Activated naive CD8-positive, alpha-beta T cell treated with anti-CD3 and anti-CD28 coated beads, Interleukin-2, amount 50 U/mL, for 24 hours (primary cell): Measurements from ENCODE around the gene FBXO21.
"Not testable (repeated sequence)": the region's sequence is repeated elsewhere in the genome, so short reads cannot be mapped to it uniquely, and the experiment has no call there.

Experiments used
- ATAC-seq: fragments of 150-1000 bp; cut with Tn5 transposase; one replicate; pipeline ENCODE4 v1.10.0; 2021
- DNase-seq: peaks from one replicate; pipeline ENCODE4 v3.0.0; 2021
- H3K27ac Mint-ChIP-seq: one replicate; pipeline ENCODE4 v1.8.0; 2021; ENCODE audit warnings: mild to moderate bottlenecking, mixed read lengths
- H3K27me3 Mint-ChIP-seq: one replicate; pipeline ENCODE4 v1.8.0; 2021; ENCODE audit warnings: mixed read lengths
- H3K36me3 Mint-ChIP-seq: one replicate; pipeline ENCODE4 v1.8.0; 2021; ENCODE audit warnings: low read depth, mixed read lengths
- H3K4me1 Mint-ChIP-seq: one replicate; pipeline ENCODE4 v1.8.0; 2021; ENCODE audit warnings: mixed read lengths
- H3K4me3 Mint-ChIP-seq: one replicate; pipeline ENCODE4 v1.8.0; 2021; ENCODE audit warnings: mild to moderate bottlenecking, moderate library complexity, mixed read lengths
- H3K9me3 Mint-ChIP-seq: one replicate; pipeline ENCODE4 v1.8.0; 2021; ENCODE audit warnings: mixed read lengths

FBXO21 gene, protein sequence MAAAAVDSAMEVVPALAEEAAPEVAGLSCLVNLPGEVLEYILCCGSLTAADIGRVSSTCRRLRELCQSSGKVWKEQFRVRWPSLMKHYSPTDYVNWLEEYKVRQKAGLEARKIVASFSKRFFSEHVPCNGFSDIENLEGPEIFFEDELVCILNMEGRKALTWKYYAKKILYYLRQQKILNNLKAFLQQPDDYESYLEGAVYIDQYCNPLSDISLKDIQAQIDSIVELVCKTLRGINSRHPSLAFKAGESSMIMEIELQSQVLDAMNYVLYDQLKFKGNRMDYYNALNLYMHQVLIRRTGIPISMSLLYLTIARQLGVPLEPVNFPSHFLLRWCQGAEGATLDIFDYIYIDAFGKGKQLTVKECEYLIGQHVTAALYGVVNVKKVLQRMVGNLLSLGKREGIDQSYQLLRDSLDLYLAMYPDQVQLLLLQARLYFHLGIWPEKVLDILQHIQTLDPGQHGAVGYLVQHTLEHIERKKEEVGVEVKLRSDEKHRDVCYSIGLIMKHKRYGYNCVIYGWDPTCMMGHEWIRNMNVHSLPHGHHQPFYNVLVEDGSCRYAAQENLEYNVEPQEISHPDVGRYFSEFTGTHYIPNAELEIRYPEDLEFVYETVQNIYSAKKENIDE

DNA sequence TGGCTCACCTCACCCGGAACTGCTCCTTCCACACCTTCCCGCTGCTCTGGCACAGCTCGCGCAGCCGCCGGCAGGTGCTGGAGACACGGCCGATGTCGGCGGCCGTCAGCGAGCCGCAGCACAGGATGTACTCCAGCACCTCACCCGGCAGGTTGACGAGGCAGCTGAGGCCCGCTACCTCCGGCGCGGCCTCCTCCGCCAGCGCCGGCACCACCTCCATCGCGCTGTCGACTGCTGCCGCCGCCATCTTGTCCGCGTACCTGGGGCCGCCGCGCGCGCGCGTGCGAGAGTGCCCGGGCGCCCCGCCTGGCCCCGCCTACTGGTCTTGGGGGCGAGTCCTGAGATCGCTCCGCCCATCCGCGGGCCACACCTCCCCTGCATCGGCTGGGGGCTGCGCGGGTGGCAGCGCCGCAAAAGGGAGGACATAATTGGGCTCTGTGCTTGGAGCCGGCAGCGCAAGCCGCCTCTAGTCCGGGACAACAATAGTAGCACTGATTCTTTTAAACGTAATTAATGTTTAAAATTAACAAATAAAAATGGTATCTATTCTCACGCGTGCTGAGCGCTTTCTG is at the start of gene FBXO21:
TSS of gene FBXO21 (minus strand) at position 261 of the 572 bp plus-strand sequence. CDS start at position 247, 14 bp downstream.
- peaks cover 20% of the 10 kb centered on the region for H3K36me3 Mint-ChIP-seq
- H3K4me3 Mint-ChIP-seq = peak within 1 kb of the TSS; percentile 94
- H3K9me3 Mint-ChIP-seq = peaks cover 7% of the 10 kb centered on the region
- H3K27ac Mint-ChIP-seq = peak within 1 kb of the TSS; percentile 80
- H3K4me1 Mint-ChIP-seq = peaks cover 26% of the 10 kb centered on the region
- peaks cover 10% of the 10 kb centered on the region for H3K27me3 Mint-ChIP-seq
- ATAC-seq (peak; percentile 96), DNase-seq (peak; percentile 96)

DNA sequence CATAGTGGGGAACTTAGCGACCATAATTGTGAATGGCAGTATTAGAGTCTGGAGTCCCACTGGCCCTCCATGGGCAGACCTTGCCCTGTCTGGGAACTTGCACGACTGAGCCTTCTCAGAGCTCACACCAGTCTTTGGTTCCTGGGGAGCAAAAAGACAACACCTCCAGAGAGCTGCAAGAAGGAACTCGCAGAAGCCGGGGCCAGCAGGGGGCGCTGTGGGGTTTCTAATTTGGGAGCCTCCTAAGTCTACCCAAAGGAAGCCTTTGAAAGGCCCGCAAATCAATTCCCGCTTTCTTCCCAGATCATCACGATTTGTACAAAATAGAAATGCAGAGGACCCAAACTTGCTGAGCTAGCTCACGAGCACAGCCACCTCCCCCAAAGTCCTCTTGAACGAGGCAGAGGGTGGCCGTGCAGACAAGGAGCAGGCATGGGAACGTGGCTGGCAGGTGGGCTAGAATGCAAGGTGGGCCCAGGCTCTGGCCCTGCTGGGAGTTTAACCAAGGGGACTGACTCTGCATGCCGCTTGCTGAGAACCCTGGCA is 46.3 kb upstream of the FBXO21 start:
- no peaks in the 10 kb centered on the region for H3K9me3 Mint-ChIP-seq
- H3K27me3 Mint-ChIP-seq = peaks cover 10% of the 10 kb centered on the region
- ATAC-seq (no peak), DNase-seq (peak; percentile 89)
- no peak overlapping the region for H3K4me3 Mint-ChIP-seq
- H3K27ac Mint-ChIP-seq = no peak overlapping the region
- no peaks in the 10 kb centered on the region for H3K36me3 Mint-ChIP-seq
- H3K4me1 Mint-ChIP-seq = no peaks in the 10 kb centered on the region

DNA sequence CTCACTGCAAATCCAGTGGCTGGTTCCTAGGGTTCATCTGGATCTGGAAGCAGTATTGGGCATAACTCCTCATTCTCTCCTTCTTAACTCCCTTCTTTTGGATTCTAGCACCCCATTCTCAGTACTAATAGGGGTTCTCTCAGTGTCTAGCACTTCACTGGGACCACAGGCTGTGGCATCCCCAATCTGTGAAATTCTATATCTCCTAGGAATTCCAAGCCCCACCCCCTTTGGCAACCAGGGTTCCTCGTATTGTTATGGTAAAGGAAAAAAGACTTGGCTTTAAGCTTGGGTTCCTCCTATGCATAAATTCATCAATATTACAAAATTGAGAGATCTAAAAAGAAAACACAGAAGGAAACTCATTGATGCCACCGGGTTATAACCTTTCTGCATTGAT is 45.0 kb upstream of the FBXO21 start:
- Mint-ChIP-seq H3K4me3 (no peak overlapping the region), H3K36me3 (no peaks in the 10 kb centered on the region), H3K27ac (no peak overlapping the region), H3K9me3 (no peaks in the 10 kb centered on the region), H3K4me1 (no peaks in the 10 kb centered on the region), H3K27me3 (peaks cover 15% of the 10 kb centered on the region)
- no peak for ATAC-seq
- DNase-seq = no peak

DNA sequence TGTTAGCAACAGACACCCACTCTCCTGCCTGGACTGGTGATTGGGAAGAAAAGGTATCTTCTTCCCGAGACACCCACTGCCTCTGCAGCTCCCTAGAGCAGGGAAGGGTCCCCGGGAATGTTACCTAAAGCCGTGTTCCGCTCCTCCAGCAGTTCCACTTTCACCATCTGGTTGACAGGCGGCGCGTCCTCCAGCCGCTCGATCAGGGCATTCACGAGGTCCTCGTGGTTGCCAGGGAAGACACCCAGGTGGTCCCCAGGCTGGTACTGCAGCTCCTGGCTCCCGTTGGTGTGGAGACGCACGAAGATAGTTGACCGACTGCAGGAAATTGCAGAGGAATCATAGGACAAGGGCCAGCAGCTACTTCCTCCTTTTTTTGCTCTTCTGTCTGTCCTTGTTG is 44.2 kb upstream of the FBXO21 start:
- DNase-seq (no peak), ATAC-seq (no peak)
- H3K27ac Mint-ChIP-seq = no peak overlapping the region
- H3K4me1 Mint-ChIP-seq = no peaks in the 10 kb centered on the region
- H3K9me3 Mint-ChIP-seq = no peaks in the 10 kb centered on the region
- H3K4me3 Mint-ChIP-seq = no peak overlapping the region
- peaks cover 15% of the 10 kb centered on the region for H3K27me3 Mint-ChIP-seq
- H3K36me3 Mint-ChIP-seq = no peaks in the 10 kb centered on the region

DNA sequence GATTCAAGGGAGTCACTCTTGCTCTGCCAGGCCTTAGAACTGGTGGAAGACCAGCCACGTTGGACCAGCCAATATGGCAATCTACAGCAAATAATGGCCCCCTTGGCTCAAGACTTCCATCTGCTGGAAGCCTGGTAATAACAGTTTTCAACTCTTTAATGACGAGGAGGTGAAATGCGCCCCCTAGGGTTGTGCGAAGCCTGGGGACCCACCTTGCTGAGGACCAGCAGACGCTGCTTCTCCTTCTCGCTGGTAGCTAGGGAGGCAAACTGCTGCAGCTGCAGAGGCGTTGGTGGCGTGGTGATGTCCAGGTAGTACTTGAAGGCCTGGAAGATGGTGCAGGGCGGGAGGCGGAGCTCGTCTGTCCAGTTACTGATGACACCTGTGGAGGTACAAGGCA is 41.5 kb upstream of the FBXO21 start:
- DNase-seq (no peak), ATAC-seq (no peak)
- H3K4me1 Mint-ChIP-seq = no peaks in the 10 kb centered on the region
- H3K4me3 Mint-ChIP-seq = no peak overlapping the region
- H3K27ac Mint-ChIP-seq = no peak overlapping the region
- peaks cover 15% of the 10 kb centered on the region for H3K27me3 Mint-ChIP-seq
- H3K36me3 Mint-ChIP-seq = no peaks in the 10 kb centered on the region
- H3K9me3 Mint-ChIP-seq = no peaks in the 10 kb centered on the region

DNA sequence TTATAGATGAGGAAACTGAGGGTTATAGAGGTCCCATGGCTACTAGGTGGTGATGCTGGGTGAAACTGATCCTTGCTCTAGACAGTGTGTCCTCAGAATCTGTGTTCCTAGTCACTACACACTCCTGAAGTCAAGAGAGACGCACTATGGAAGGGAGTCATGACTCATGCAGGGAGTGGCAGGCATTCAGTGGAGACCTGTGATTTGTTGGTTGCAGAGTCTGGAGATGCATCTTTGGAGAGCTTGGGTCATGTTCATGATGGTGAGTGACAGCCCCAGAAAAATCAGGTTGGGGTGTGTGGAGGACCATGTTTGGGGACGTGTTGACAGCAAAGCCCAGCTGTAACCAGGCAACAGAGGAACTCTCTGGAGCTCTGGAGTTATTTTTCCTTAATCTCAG is 38.0 kb upstream of the FBXO21 start:
- Mint-ChIP-seq H3K27me3 (peaks cover 4% of the 10 kb centered on the region), H3K9me3 (no peaks in the 10 kb centered on the region), H3K4me1 (no peaks in the 10 kb centered on the region)

DNA sequence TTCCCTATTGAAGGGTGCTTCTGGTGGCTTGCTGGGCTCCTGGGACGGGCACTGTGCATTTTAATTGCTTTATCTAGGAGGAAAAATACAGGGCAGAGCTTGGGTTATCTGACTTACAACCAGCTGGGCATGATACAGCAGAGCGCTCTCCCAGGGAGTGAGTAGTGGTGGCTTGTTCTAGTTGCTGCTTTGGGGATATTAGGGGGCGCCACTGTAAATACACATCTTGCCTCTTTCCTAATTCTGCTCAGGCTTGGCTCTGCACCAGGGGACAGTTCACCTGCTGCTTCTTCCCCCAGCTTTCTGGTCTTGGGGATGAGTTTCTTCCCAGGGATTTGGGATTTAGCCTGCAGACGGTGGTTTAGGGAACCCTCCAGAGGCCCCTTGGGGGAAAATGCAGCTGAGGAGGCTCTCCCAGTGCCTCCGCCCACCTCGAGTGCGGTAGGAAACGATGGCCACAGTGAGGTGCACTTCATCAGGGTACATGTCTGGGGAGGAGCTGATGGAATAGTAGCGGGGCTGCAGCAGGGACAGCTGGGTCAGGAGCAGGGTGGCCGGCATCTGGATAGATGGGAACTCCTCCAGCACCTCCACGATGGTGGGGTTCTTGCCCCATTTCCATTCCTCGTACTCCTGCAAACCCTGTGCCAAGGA is 36.9 kb upstream of the FBXO21 start:
- Mint-ChIP-seq H3K4me3 (no peak overlapping the region), H3K36me3 (no peaks in the 10 kb centered on the region), H3K27ac (no peak overlapping the region), H3K27me3 (peaks cover 4% of the 10 kb centered on the region), H3K9me3 (no peaks in the 10 kb centered on the region), H3K4me1 (no peaks in the 10 kb centered on the region)
- ATAC-seq (no peak), DNase-seq (no peak)

More for the DNA sequence above, 38.0 kb upstream of the FBXO21 start:
- Mint-ChIP-seq H3K4me3 (no peak overlapping the region), H3K27ac (no peak overlapping the region), H3K36me3 (no peaks in the 10 kb centered on the region)
- DNase-seq (no peak), ATAC-seq (no peak)

DNA sequence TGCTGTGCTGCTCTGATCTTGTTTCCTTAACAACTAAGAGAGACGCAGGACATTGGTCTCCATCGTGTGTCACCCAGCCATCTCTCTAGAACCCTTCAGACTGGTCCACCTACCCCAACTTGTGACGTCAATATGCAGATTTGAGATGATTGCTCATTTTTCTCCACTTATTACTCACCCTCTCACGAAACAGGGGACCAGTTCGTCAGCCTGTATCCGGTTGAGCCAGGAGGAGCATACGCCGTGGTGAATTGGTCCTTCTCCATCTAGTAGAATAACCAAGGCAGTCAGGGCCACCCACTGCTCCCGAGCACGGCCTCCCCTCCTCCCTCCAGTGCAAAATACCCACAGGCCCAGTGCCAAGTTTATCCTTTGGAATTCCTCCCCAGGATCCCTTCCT is 36.2 kb upstream of the FBXO21 start:
- H3K36me3 Mint-ChIP-seq = no peaks in the 10 kb centered on the region
- H3K4me1 Mint-ChIP-seq = no peaks in the 10 kb centered on the region
- H3K27ac Mint-ChIP-seq = no peak overlapping the region
- H3K4me3 Mint-ChIP-seq = no peak overlapping the region
- DNase-seq (no peak), ATAC-seq (no peak)
- H3K9me3 Mint-ChIP-seq = no peaks in the 10 kb centered on the region
- H3K27me3 Mint-ChIP-seq = peaks cover 4% of the 10 kb centered on the region

DNA sequence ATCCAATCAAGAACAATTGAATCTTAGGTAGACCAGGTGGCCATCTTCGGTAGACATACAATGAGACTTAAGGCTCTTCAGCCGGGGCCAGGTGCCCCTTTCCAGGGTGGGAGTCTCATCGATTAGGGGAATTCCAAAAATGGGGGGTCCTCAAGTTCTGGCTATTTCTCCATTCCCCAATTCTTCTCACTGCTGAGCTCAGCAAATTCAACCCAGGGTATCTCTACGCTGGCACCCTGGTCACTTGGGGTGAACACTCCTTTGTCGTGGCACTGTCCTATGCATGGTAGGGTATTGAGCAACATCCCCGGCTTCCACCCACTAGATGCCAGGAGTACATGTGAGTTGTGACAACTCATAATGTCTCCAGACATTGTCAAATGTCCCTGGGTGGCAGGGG is 34.9 kb upstream of the FBXO21 start:
- Mint-ChIP-seq H3K27ac (no peak overlapping the region), H3K4me3 (no peak overlapping the region), H3K27me3 (peaks cover under 1% of the 10 kb centered on the region), H3K9me3 (no peaks in the 10 kb centered on the region), H3K36me3 (no peaks in the 10 kb centered on the region), H3K4me1 (no peaks in the 10 kb centered on the region)
- DNase-seq (no peak), ATAC-seq (no peak)

DNA sequence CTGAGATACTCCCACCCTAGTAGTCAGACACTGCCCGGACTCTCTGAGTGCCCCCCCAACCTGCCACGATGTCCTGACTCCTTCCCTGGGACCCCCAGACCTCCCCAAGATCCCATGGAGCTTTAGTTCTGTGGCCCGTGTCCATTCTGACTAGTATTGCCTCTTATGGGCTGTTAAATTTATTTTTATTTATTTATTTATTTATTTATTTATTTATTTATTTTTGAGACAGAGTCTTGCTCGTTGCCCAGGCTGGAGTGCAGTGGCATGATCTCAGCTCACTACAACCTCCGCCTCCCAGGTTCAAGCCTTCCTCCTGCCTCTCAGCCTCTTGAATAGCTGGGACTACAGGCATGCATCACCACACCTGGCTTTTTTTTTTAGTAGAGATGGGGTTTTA is 30.7 kb upstream of the FBXO21 start:
- not testable (repeated sequence) for H3K27ac Mint-ChIP-seq, ATAC-seq, H3K4me3 Mint-ChIP-seq, H3K4me1 Mint-ChIP-seq, H3K27me3 Mint-ChIP-seq, H3K9me3 Mint-ChIP-seq, H3K36me3 Mint-ChIP-seq, DNase-seq

DNA sequence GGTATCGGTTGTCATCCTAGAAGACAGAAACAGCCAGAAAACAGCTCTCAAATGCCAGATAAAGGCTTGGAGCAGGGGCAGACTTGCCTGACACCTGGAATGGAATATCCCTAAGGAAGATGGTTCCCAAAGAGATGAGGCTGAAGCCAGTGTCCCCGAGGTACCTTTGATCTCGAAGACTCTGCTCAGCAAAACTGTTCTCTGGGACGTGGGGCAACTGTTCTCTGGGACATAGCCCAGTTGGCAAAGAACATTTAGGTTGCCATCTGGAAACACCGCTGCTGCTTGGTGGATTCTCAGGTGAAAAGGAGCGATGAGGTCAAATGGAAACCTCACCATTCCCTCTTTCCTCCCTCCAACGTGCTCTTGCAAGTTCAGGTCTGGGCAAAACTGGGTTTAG is 27.9 kb upstream of the FBXO21 start:
- no peak for DNase-seq
- no peak overlapping the region for H3K27ac Mint-ChIP-seq

DNA sequence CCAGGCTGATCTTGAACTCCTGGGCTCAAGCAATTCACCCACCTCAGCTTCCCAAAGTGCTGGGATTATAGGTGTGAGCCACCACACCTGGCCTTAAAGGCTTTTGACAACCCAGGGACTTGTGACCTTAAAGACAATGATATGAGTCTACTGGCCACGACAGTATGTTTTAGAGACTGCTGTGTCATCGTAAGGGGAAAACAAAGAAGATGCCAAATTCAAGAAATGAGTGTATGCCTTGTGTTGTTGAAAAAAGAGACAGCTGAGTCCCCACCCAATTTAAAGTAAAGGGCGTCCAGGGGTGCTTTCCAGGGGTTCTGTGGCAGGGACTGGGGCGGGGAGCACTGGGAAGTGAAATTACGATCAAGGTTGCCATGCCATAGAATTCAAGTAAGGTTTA is 26.4 kb upstream of the FBXO21 start:
- Mint-ChIP-seq H3K27me3 (peaks cover 6% of the 10 kb centered on the region), H3K4me1 (no peaks in the 10 kb centered on the region), H3K4me3 (no peak overlapping the region), H3K27ac (no peak overlapping the region), H3K9me3 (no peaks in the 10 kb centered on the region), H3K36me3 (no peaks in the 10 kb centered on the region)
- ATAC-seq (no peak), DNase-seq (no peak)

More for the DNA sequence above, 27.9 kb upstream of the FBXO21 start:
- no peak for ATAC-seq
- no peak overlapping the region for H3K4me3 Mint-ChIP-seq
- H3K9me3 Mint-ChIP-seq = no peaks in the 10 kb centered on the region
- no peaks in the 10 kb centered on the region for H3K36me3 Mint-ChIP-seq
- H3K4me1 Mint-ChIP-seq = no peaks in the 10 kb centered on the region
- H3K27me3 Mint-ChIP-seq = peaks cover 6% of the 10 kb centered on the region

DNA sequence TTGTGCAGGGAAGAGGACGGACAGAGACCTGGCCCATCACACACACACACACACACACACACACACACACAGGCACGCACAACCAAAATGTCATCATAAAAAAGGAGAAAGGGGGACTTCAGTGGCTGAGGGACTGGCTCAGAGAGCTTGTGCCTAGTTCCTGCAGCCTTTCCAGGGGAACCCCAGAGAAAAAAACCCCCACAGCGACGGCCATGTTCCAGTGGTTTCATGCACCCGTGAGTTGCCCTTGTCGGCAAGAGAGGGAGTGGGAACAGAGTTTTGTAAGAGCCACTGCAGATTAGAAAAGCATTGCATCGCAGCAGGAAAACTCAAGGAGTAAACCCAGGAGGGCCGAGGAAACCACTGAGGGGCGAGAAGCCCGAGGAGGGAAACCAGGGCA is 24.5 kb upstream of the FBXO21 start:
- Mint-ChIP-seq H3K9me3 (no peaks in the 10 kb centered on the region), H3K36me3 (no peaks in the 10 kb centered on the region), H3K27me3 (peaks cover 8% of the 10 kb centered on the region), H3K4me3 (no peak overlapping the region), H3K4me1 (no peaks in the 10 kb centered on the region), H3K27ac (no peak overlapping the region)
- DNase-seq (no peak), ATAC-seq (no peak)

DNA sequence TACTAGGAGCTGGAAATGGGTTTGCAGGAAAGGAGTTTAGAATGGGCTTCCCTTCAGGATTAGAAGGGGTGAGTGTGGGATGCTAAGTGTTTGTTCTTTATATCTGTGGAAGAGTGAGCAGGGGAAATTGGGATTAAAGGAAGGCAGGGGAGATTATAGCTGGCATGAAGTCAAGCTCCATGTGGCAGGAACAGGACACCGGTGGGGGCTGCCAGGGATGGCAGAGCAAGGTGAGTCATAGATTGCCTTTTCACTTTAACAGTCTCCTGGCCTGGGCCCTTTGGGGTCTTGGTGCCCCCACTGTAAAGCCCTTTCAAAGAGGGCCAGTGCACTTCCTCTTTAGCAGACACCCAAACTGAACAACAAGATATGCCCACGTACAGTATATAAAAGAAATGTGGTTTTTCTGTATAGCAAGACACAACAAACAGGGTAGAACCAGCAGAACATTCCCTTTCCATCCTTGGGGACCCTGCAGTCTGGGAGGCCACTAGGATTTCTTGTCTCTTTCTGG is 23.1 kb upstream of the FBXO21 start:
- DNase-seq (no peak), ATAC-seq (no peak)
- H3K27ac Mint-ChIP-seq = no peak overlapping the region
- H3K36me3 Mint-ChIP-seq = no peaks in the 10 kb centered on the region
- no peak overlapping the region for H3K4me3 Mint-ChIP-seq
- H3K27me3 Mint-ChIP-seq = peaks cover 6% of the 10 kb centered on the region
- no peaks in the 10 kb centered on the region for H3K4me1 Mint-ChIP-seq
- H3K9me3 Mint-ChIP-seq = no peaks in the 10 kb centered on the region
